Astrocyte (in vitro differentiated cells and primary cell): ENCODE data around the gene RBBP7. TPM values are rescaled to one million over a fixed set of nuclear protein-coding genes. Genes with fewer than 3 reads are reported as not detected.
A peak's percentile ranks its signal among the peaks of the same experiment; 100 is the strongest.

Source experiments
- DNase-seq: peaks from one replicate; pipeline ENCODE4 v3.0.0-alpha.2; 2010; ENCODE audit warnings: low read depth
- FAIRE-seq: peaks from 2 replicates; lab custom pipeline; 2011; peaks lifted over from hg19 to GRCh38; lab: Jason Lieb, UNC
- H2AFZ ChIP-seq: 2 replicates; pipeline ENCODE4 v1.6.0; 2012; ENCODE audit warnings: low read depth, low read length, inconsistent platforms
- H3K27ac ChIP-seq: 2 replicates; pipeline ENCODE4 v1.5.1; 2011; ENCODE audit warnings: low read depth, low read length, inconsistent platforms
- H3K27me3 ChIP-seq: 2 replicates; pipeline ENCODE4 v1.6.0; 2011; ENCODE audit warnings: low read length, inconsistent platforms; ENCODE audit not compliant: insufficient read depth
- H3K36me3 ChIP-seq: 2 replicates; pipeline ENCODE4 v1.5.1; 2011; ENCODE audit warnings: low read length, inconsistent platforms; ENCODE audit not compliant: insufficient read depth
- H3K4me1 ChIP-seq: 2 replicates; pipeline ENCODE4 v1.5.1; 2011; ENCODE audit warnings: low read length, inconsistent platforms; ENCODE audit not compliant: insufficient read depth
- H3K4me2 ChIP-seq: 2 replicates; pipeline ENCODE4 v1.6.0; 2012; ENCODE audit warnings: low read length, inconsistent platforms
- H3K4me3 ChIP-seq: 2 replicates; pipeline ENCODE4 v1.5.1; 2011; ENCODE audit warnings: low read depth, mild to moderate bottlenecking, low read length, inconsistent platforms; ENCODE audit not compliant: insufficient read depth
- H3K79me2 ChIP-seq: 2 replicates; pipeline ENCODE4 v1.6.0; 2012; ENCODE audit warnings: mild to moderate bottlenecking, low read length, inconsistent platforms; ENCODE audit not compliant: insufficient read depth
- H3K9ac ChIP-seq: 2 replicates; pipeline ENCODE4 v1.6.0; 2012; ENCODE audit warnings: mild to moderate bottlenecking, low read length, inconsistent platforms
- H3K9me3 ChIP-seq: 2 replicates; pipeline ENCODE4 v1.5.1; 2012; ENCODE audit warnings: low read depth, mild to moderate bottlenecking, low read length, inconsistent platforms; ENCODE audit not compliant: insufficient read depth
- H4K20me1 ChIP-seq: 2 replicates; pipeline ENCODE4 v1.6.0; 2012; ENCODE audit warnings: low read length, inconsistent platforms; ENCODE audit not compliant: insufficient read depth
- H3K27ac Mint-ChIP-seq: one replicate; pipeline ENCODE4 v1.8.0; 2021; ENCODE audit warnings: mild to moderate bottlenecking, mixed read lengths; ENCODE audit not compliant: unreplicated experiment
- H3K27me3 Mint-ChIP-seq: one replicate; pipeline ENCODE4 v1.8.0; 2021; ENCODE audit warnings: low read depth, mixed read lengths; ENCODE audit not compliant: unreplicated experiment
- H3K36me3 Mint-ChIP-seq: one replicate; pipeline ENCODE4 v1.8.0; 2021; ENCODE audit warnings: low read depth, mixed read lengths; ENCODE audit not compliant: unreplicated experiment
- H3K4me1 Mint-ChIP-seq: one replicate; pipeline ENCODE4 v1.8.0; 2021; ENCODE audit warnings: low read depth, mixed read lengths; ENCODE audit not compliant: unreplicated experiment
- H3K4me3 Mint-ChIP-seq: one replicate; pipeline ENCODE4 v1.8.0; 2021; ENCODE audit warnings: mild to moderate bottlenecking, moderate library complexity, mixed read lengths; ENCODE audit not compliant: unreplicated experiment
- H3K9me3 Mint-ChIP-seq: one replicate; pipeline ENCODE4 v1.8.0; 2021; ENCODE audit warnings: mild to moderate bottlenecking, mixed read lengths; ENCODE audit not compliant: unreplicated experiment
- EZH2 ChIP-seq: IDR thresholded peaks from 2 replicates; pipeline ENCODE4 v1.6.1; 2012; ENCODE audit warnings: mild to moderate bottlenecking, low read length, inconsistent platforms; ENCODE audit not compliant: insufficient read depth
- total RNA-seq: library from RNA; stranded (reverse); gene quantifications from 2 replicates; pipeline ENCODE4 v1.2.1, GENCODE V29; 2021
- TF ChIP-seq, protein P1 (sequence below): IDR thresholded peaks from 2 replicates; pipeline ENCODE4 v1.5.1; 2011; ENCODE audit warnings: low read depth, mild to moderate bottlenecking, inconsistent platforms, low read length, moderate library complexity; ENCODE audit not compliant: insufficient read depth

The RBBP7 gene
- total RNA-seq, 1 donor from 2014 or later = 86.1 TPM

DNA sequence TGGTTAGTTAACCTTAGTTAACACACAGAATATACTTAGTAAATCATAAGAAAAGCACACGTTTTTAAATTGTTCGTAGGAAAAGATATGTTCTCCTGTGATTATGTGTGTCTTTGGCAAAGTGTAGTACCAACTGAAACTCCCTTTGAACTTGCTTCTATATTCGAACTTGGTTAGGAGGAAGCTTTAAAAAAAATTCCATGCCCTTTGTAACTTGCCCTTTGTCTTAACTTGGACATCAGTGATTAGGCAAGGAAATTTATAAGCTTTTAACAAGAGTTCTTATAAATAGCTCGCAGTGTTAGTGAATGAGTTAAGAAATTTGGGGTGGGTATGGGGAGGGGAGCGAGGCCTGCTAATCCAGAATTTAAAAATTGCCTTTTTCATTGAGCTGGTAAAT, 50.5 kb downstream of the RBBP7 start:
- no peaks in the 10 kb centered on the region for H3K27me3 ChIP-seq
- H3K9ac ChIP-seq = no peak overlapping the region
- H3K4me3 Mint-ChIP-seq = no peak overlapping the region
- no peak overlapping the region for H3K27ac ChIP-seq
- no peaks in the 10 kb centered on the region for H4K20me1 ChIP-seq
- TF ChIP-seq, protein P1, sequence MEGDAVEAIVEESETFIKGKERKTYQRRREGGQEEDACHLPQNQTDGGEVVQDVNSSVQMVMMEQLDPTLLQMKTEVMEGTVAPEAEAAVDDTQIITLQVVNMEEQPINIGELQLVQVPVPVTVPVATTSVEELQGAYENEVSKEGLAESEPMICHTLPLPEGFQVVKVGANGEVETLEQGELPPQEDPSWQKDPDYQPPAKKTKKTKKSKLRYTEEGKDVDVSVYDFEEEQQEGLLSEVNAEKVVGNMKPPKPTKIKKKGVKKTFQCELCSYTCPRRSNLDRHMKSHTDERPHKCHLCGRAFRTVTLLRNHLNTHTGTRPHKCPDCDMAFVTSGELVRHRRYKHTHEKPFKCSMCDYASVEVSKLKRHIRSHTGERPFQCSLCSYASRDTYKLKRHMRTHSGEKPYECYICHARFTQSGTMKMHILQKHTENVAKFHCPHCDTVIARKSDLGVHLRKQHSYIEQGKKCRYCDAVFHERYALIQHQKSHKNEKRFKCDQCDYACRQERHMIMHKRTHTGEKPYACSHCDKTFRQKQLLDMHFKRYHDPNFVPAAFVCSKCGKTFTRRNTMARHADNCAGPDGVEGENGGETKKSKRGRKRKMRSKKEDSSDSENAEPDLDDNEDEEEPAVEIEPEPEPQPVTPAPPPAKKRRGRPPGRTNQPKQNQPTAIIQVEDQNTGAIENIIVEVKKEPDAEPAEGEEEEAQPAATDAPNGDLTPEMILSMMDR = no peak
- no peak for TF ChIP-seq EZH2
- H3K4me1 Mint-ChIP-seq = no peaks in the 10 kb centered on the region
- no peak overlapping the region for H2AFZ ChIP-seq
- H3K9me3 ChIP-seq = no peaks in the 10 kb centered on the region
- no peak overlapping the region for H3K4me3 ChIP-seq
- H3K79me2 ChIP-seq = no peaks in the 10 kb centered on the region
- H3K27ac Mint-ChIP-seq = no peak overlapping the region
- H3K36me3 ChIP-seq = no peaks in the 10 kb centered on the region
- H3K27me3 Mint-ChIP-seq = no peaks in the 10 kb centered on the region
- DNase-seq = no peak
- H3K4me1 ChIP-seq = peaks cover 10% of the 10 kb centered on the region
- H3K36me3 Mint-ChIP-seq = no peaks in the 10 kb centered on the region
- H3K9me3 Mint-ChIP-seq = no peaks in the 10 kb centered on the region
- H3K4me2 ChIP-seq = no peak overlapping the region
- FAIRE-seq = peak; percentile 92

DNA sequence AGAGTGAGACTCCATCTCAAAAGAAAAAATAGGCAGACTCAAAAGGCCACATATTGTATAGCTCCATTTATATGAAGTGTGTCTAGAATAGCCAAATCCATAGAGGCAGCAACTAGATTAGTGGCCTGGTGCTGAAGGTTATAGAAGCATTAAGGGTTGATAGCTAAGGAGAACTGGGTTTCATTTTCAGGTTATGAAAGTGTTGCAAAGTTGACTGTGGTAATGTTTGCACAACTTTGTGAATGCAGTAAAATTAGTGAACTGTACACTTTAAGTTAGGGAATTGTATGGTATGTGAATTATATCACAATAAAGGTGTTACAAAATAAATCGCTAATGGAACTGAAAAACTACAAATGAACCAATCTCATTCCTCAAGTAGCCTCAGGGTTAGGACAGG, 55.6 kb downstream of the RBBP7 start:
- Mint-ChIP-seq H3K4me3 (no peak overlapping the region), H3K36me3 (no peaks in the 10 kb centered on the region), H3K27me3 (no peaks in the 10 kb centered on the region), H3K4me1 (no peaks in the 10 kb centered on the region), H3K27ac (no peak overlapping the region), H3K9me3 (no peaks in the 10 kb centered on the region)
- Histone ChIP-seq H3K9ac (no peak overlapping the region), H3K9me3 (no peaks in the 10 kb centered on the region), H3K79me2 (peaks cover 8% of the 10 kb centered on the region), H4K20me1 (no peaks in the 10 kb centered on the region), H3K27me3 (no peaks in the 10 kb centered on the region), H3K27ac (no peak overlapping the region), H3K4me3 (no peak overlapping the region), H2AFZ (no peak overlapping the region), H3K4me1 (no peaks in the 10 kb centered on the region), H3K36me3 (no peaks in the 10 kb centered on the region), H3K4me2 (no peak overlapping the region)
- DNase-seq (no peak), FAIRE-seq (peak; percentile 23)
- TF ChIP-seq EZH2 = no peak
- TF ChIP-seq, protein P1 = no peak

DNA sequence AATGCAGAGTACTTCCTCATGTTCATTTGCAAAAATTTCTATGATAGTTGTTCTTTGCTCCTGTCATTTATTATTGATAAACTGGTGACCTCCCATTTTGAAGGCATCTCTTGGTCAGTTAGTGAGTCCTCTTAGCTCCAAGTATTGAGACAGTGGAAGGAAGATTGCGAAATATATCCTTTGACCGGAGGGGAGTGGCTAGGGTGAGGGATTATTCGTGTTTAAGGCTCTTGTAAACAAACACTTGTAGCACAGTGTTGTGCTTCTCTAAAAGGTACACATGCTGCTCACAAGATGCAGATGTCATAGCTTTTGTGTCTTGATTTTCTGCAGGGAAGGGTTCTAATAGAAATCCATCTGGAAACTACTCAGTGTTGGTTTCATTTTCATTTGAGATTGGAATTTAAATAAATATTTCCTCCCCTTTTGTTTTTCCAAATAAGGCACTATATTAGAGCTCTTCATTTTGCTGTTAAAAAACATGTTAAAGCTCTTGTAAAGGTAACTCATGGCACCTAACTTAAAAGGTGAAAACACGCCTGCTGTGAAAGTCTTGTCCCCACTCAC, 62.1 kb downstream of the RBBP7 start:
- TF ChIP-seq EZH2 = no peak
- TF ChIP-seq, protein P1 = no peak
- Mint-ChIP-seq H3K27me3 (no peaks in the 10 kb centered on the region), H3K9me3 (no peaks in the 10 kb centered on the region), H3K36me3 (no peaks in the 10 kb centered on the region), H3K27ac (no peak overlapping the region), H3K4me3 (no peak overlapping the region), H3K4me1 (peaks cover 5% of the 10 kb centered on the region)
- H3K4me3 ChIP-seq = no peak overlapping the region
- no peaks in the 10 kb centered on the region for H3K4me1 ChIP-seq
- H3K36me3 ChIP-seq = no peaks in the 10 kb centered on the region
- H2AFZ ChIP-seq = no peak overlapping the region
- no peaks in the 10 kb centered on the region for H3K27me3 ChIP-seq
- peak; percentile 87 for FAIRE-seq
- peak overlapping the region; percentile 65 for H3K4me2 ChIP-seq
- peaks cover 20% of the 10 kb centered on the region for H3K79me2 ChIP-seq
- H4K20me1 ChIP-seq = no peaks in the 10 kb centered on the region
- H3K9ac ChIP-seq = no peak overlapping the region
- no peak overlapping the region for H3K27ac ChIP-seq
- no peaks in the 10 kb centered on the region for H3K9me3 ChIP-seq
- DNase-seq = peak; percentile 19
